HepG2 (cell line): ENCODE data around the gene PIK3CA. TPM values are rescaled to one million over a fixed set of nuclear protein-coding genes. Genes with fewer than 3 reads are reported as not detected.

Experiments used
- KDM3A ChIP-seq: IDR thresholded peaks from 2 replicates; pipeline ENCODE4 v1.6.1; 2018; ENCODE audit warnings: low read depth, missing compliant biosample characterization
- MLXIP ChIP-seq: sonication (generic); formaldehyde crosslinking; IDR thresholded peaks from 2 replicates; pipeline ENCODE4 v1.9.0; 2021; ENCODE audit warnings: missing genetic modification reagents, borderline replicate concordance
- NR3C1 ChIP-seq: sonication (generic); formaldehyde crosslinking; IDR thresholded peaks from 2 replicates; pipeline ENCODE4 v1.4.0; 2020; ENCODE audit warnings: missing genetic modification reagents
- TCF7L2 ChIP-seq: IDR thresholded peaks from 2 replicates; pipeline ENCODE4 v1.6.1; 2011; ENCODE audit warnings: mild to moderate bottlenecking, low read depth, low read length, moderate library complexity
- TRAFD1 ChIP-seq: sonication (generic); formaldehyde crosslinking; IDR thresholded peaks from 2 replicates; pipeline ENCODE4 v1.5.1; 2020; ENCODE audit warnings: missing genetic modification reagents, mild to moderate bottlenecking, borderline replicate concordance
- ZFP36L2 ChIP-seq: sonication (generic); formaldehyde crosslinking; IDR thresholded peaks from 2 replicates; pipeline ENCODE4 v1.4.0; 2020; ENCODE audit warnings: missing genetic modification reagents
- ZNF468 ChIP-seq: sonication (generic); formaldehyde crosslinking; IDR thresholded peaks from 2 replicates; pipeline ENCODE4 v1.8.0; 2022; ENCODE audit warnings: mild to moderate bottlenecking, moderate library complexity, missing genetic modification reagents
- ZNF747 ChIP-seq: sonication (generic); formaldehyde crosslinking; IDR thresholded peaks from 2 replicates; pipeline ENCODE4 v1.8.1; 2023; ENCODE audit warnings: missing genetic modification reagents, mild to moderate bottlenecking, borderline replicate concordance
- polyA plus RNA-seq, 8 experiments: library from polyadenylated mRNA; depleted of rRNA in 3 of 8; stranded (reverse) in 7 of 8; unstranded in 1 of 8; fragments of >200 nt; fragmentation: Illumina TruSeq in 4 of 8; extraction: Trizol in 4 of 8; gene quantifications; 2 replicates each; pipeline versions ENCODE4 v1.2.1 to v1.2.3, GENCODE V29; 2011 to 2016; ENCODE audit warnings: low read depth in 4 of 8, missing spikeins in 1 of 8, mixed read lengths in 1 of 8; ENCODE audit not compliant: insufficient read depth in 1 of 8
- total RNA-seq, 5 experiments: library from RNA; depleted of rRNA; stranded (reverse); fragments of >200 nt; fragmentation: Illumina TruSeq; extraction: Trizol; gene quantifications; 2 replicates each; pipeline ENCODE4 v1.2.3, GENCODE V29; 2016; ENCODE audit warnings: low read depth in 1 of 5
- TF ChIP-seq, protein P1 (sequence below): sonication (generic); formaldehyde crosslinking; conservative IDR thresholded peaks from 2 replicates; pipeline ENCODE4 v1.8.1; 2023; ENCODE audit warnings: missing genetic modification reagents
- TF ChIP-seq, protein P2 (sequence below): sonication (generic); formaldehyde crosslinking; IDR thresholded peaks from 2 replicates; pipeline ENCODE4 v1.4.0; 2020; ENCODE audit warnings: missing genetic modification reagents
- TF ChIP-seq, protein P3 (sequence below): sonication (generic); formaldehyde crosslinking; conservative IDR thresholded peaks from 2 replicates; pipeline ENCODE4 v1.5.0; 2020; ENCODE audit warnings: missing genetic modification reagents
- TF ChIP-seq, protein P4 (sequence below): sonication (generic); formaldehyde crosslinking; IDR thresholded peaks from 2 replicates; pipeline ENCODE4 v1.5.0; 2020; ENCODE audit warnings: missing genetic modification reagents, mild to moderate bottlenecking, borderline replicate concordance
- TF ChIP-seq, protein P5 (sequence below), 2 experiments: sonication (generic) in 1 of 2; formaldehyde crosslinking in 1 of 2; IDR thresholded peaks; 2 replicates each; pipeline versions ENCODE4 v1.5.1 to v1.6.1; 2011 to 2020; ENCODE audit warnings: borderline replicate concordance in 1 of 2, low read depth in 1 of 2, low read length in 1 of 2, mild to moderate bottlenecking in 1 of 2, missing genetic modification reagents in 1 of 2, moderate library complexity in 1 of 2

The PIK3CA gene
- total and polyA plus RNA-seq, 2 of the 13 experiments (the other 11 are each of a cell fraction or from before 2014, with no cell fraction given) = 5.7 to 11.4 TPM

- TF ChIP-seq, protein P1, sequence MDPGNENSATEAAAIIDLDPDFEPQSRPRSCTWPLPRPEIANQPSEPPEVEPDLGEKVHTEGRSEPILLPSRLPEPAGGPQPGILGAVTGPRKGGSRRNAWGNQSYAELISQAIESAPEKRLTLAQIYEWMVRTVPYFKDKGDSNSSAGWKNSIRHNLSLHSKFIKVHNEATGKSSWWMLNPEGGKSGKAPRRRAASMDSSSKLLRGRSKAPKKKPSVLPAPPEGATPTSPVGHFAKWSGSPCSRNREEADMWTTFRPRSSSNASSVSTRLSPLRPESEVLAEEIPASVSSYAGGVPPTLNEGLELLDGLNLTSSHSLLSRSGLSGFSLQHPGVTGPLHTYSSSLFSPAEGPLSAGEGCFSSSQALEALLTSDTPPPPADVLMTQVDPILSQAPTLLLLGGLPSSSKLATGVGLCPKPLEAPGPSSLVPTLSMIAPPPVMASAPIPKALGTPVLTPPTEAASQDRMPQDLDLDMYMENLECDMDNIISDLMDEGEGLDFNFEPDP = no peak
- TF ChIP-seq MLXIP (CRISPR knock-in tag) (no peak), ZNF468 (CRISPR knock-in tag) (no peak), KDM3A (no peak), NR3C1 (CRISPR knock-in tag) (no peak), TRAFD1 (CRISPR knock-in tag) (no peak), TCF7L2 (no peak), ZNF747 (CRISPR knock-in tag) (no peak), ZFP36L2 (CRISPR knock-in tag) (no peak)
- TF ChIP-seq, protein P2, sequence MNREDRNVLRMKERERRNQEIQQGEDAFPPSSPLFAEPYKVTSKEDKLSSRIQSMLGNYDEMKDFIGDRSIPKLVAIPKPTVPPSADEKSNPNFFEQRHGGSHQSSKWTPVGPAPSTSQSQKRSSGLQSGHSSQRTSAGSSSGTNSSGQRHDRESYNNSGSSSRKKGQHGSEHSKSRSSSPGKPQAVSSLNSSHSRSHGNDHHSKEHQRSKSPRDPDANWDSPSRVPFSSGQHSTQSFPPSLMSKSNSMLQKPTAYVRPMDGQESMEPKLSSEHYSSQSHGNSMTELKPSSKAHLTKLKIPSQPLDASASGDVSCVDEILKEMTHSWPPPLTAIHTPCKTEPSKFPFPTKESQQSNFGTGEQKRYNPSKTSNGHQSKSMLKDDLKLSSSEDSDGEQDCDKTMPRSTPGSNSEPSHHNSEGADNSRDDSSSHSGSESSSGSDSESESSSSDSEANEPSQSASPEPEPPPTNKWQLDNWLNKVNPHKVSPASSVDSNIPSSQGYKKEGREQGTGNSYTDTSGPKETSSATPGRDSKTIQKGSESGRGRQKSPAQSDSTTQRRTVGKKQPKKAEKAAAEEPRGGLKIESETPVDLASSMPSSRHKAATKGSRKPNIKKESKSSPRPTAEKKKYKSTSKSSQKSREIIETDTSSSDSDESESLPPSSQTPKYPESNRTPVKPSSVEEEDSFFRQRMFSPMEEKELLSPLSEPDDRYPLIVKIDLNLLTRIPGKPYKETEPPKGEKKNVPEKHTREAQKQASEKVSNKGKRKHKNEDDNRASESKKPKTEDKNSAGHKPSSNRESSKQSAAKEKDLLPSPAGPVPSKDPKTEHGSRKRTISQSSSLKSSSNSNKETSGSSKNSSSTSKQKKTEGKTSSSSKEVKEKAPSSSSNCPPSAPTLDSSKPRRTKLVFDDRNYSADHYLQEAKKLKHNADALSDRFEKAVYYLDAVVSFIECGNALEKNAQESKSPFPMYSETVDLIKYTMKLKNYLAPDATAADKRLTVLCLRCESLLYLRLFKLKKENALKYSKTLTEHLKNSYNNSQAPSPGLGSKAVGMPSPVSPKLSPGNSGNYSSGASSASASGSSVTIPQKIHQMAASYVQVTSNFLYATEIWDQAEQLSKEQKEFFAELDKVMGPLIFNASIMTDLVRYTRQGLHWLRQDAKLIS (CRISPR knock-in tag) = no peak
- TF ChIP-seq, protein P3, sequence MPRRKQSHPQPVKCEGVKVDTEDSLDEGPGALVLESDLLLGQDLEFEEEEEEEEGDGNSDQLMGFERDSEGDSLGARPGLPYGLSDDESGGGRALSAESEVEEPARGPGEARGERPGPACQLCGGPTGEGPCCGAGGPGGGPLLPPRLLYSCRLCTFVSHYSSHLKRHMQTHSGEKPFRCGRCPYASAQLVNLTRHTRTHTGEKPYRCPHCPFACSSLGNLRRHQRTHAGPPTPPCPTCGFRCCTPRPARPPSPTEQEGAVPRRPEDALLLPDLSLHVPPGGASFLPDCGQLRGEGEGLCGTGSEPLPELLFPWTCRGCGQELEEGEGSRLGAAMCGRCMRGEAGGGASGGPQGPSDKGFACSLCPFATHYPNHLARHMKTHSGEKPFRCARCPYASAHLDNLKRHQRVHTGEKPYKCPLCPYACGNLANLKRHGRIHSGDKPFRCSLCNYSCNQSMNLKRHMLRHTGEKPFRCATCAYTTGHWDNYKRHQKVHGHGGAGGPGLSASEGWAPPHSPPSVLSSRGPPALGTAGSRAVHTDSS (CRISPR knock-in tag) = no peak
- TF ChIP-seq, protein P4, sequence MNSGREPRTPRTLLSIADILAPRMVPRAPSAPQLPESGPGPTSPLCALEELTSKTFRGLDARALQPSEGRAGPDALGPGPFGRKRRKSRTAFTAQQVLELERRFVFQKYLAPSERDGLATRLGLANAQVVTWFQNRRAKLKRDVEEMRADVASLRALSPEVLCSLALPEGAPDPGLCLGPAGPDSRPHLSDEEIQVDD (CRISPR knock-in tag) = no peak
- TF ChIP-seq, protein P5, sequence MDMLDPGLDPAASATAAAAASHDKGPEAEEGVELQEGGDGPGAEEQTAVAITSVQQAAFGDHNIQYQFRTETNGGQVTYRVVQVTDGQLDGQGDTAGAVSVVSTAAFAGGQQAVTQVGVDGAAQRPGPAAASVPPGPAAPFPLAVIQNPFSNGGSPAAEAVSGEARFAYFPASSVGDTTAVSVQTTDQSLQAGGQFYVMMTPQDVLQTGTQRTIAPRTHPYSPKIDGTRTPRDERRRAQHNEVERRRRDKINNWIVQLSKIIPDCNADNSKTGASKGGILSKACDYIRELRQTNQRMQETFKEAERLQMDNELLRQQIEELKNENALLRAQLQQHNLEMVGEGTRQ (IDR thresholded peaks at IDR 0.05; ENCODE audit: low read depth, low read length) = no peak
- TF ChIP-seq, protein P5 (CRISPR knock-in tag; IDR thresholded peaks at IDR 0.05; ENCODE audit: borderline replicate concordance) = no peak
Measured at GRCh38 chr3:179146911-179147513, 1.1 kb upstream of the PIK3CA start (continued).
